Erythroblast (primary cell): ENCODE measurements around the gene ACER2.

Experiments used
- DNase-seq, 2 experiments: peaks; one replicate each; lab custom pipeline; 2025; lab: John Stamatoyannopoulos, UW
- GATA1 ChIP-seq: IDR thresholded peaks from 2 replicates; pipeline ENCODE4 v1.6.1; 2011; ENCODE audit warnings: low read depth, mild to moderate bottlenecking, control low read depth, low read length, moderate library complexity
- POLR2A ChIP-seq: IDR thresholded peaks from 2 replicates; pipeline ENCODE4 v1.6.1; 2011; ENCODE audit warnings: mild to moderate bottlenecking, low read length

The ACER2 gene

DNA sequence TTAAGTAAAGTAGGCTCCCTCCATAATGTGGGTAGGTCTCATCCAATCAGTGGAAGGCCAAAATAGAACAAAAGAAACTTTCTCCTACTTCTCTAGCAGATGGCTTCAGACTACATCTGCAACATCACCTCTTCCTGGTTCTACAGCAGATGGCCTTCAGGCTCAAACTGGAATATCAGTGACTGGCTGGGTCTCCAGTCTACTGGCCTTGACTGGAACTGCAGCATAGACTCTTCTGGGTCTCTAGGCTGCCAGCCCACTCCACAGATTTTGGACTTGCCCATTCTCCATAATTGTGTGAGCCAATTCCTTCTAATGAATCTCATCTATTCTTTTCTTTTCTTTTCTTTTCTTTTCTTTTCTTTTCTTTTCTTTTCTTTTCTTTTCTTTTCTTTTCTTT, 64.8 kb downstream of the ACER2 start:
- no peak for DNase-seq
- TF ChIP-seq POLR2A = no peak
- no peak for TF ChIP-seq GATA1

GRCh38 chr9:19479874-19480273, 71.1 kb downstream of the ACER2 start:
- no peak for DNase-seq
- TF ChIP-seq GATA1 = no peak
- TF ChIP-seq POLR2A = no peak

DNA sequence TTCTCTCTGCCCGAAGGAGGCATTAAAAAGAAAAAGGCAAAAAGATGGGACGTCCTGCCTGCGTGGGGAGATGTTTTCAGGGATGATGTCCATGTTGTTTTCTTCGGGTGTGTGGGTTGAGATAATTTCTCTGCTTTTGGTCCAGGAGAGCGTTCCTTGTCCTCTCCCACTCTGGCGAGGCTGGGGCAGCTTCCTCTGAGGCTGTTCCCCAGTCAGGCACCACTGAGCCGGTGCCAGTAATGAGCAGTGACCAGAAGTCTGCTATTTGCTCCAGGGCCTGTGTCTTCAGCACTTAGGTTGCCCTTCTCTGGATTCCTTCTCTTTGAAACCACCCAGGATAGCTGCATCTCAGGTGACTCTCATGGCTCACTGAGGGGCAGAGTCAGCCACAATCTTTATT, 71.5 kb downstream of the ACER2 start:
- no peak for TF ChIP-seq POLR2A
- no peak for TF ChIP-seq GATA1
- DNase-seq = no peak

DNA sequence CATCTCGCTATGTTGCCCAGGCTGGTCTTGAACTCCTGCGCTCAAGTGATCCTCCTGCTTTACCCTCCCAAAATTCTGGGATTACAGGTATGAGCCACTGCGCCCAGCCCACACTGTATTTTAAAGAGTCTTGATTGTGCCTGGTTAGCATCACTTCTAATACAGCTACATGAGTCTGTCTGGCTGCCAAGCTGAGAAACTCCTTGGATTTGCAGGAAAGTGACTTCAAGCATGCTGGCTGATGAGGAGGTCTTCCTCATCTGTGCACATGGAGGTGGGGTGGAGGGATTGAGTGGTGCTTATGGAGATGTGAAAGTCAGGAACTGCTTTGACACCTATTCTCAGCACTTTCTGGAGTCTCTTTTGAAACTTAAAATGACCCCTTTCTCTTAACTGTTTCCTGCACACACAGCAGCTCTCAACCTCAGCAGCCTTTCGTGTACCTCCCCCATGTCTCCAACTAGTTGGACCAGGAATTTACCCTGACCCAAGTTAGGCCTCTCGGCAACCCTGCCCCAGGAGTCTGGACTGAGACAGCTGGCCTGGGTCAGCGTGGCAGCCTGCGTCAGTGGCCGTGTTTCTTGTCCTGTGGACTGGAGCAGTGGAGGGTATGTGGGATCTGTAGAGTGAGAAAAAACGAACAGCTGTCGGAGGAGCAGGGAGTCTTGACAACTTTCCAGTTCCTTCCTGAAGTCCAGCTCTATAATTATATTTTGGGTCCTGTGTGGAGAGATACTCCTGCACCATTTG, 72.5 kb downstream of the ACER2 start:
- DNase-seq = no peak
- TF ChIP-seq POLR2A = no peak
- TF ChIP-seq GATA1 = no peak

GRCh38 chr9:19481971-19482404, 73.2 kb downstream of the ACER2 start:
- DNase-seq = no peak
- TF ChIP-seq POLR2A = no peak
- TF ChIP-seq GATA1 = no peak

GRCh38 chr9:19484699-19485098, 75.9 kb downstream of the ACER2 start:
- TF ChIP-seq POLR2A = no peak
- TF ChIP-seq GATA1 = no peak
- DNase-seq = no peak

GRCh38 chr9:19485193-19485592, 76.4 kb downstream of the ACER2 start:
- no peak for DNase-seq
- TF ChIP-seq GATA1 = no peak
- TF ChIP-seq POLR2A = no peak

DNA sequence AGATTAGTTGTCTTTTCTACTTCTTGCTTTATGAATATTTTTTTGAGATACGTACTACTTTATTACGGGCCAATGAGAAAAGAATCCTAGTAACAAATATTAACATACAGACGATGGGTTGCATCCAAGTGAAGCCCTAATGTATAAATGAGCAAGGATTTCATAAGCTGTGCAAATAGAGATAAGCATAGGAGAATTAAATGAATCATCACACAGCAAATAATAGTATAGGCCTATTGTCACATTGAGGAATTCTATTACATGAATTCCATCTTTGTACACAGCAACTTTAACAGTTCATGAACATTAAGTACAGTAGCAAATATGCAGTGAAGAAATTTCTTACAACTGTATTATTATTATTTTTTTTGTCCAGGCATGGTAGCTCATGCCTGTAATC, 78.0 kb downstream of the ACER2 start:
- no peak for DNase-seq
- no peak for TF ChIP-seq GATA1
- no peak for TF ChIP-seq POLR2A

DNA sequence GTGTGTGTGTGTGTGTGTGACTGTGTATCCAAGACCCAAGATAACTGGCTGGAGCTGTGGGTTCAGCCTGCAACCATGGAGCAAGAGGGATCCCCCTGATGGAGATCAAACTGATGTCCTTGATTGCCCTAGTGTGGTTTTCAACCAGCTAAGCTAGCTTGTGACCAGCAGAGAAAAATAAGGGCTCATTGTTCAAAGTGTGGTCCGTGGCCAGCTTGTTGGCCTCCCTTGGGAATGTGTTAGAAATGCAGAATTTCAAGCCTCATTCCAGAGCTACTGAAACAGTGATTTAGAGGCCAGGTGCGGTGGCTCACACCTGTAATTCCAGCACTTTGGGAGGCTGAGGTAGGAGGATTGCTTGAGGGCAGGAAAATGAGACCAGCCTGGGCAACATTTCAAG, 79.9 kb downstream of the ACER2 start:
- TF ChIP-seq GATA1 (no peak), POLR2A (no peak)
- DNase-seq = no peak

- no peak for DNase-seq
- no peak for TF ChIP-seq GATA1
- TF ChIP-seq POLR2A = no peak
Observed at GRCh38 chr9:19490269-19490668, 81.5 kb downstream of the ACER2 start.

- no peak for DNase-seq
- TF ChIP-seq POLR2A (no peak), GATA1 (no peak)
Observed at GRCh38 chr9:19490828-19491227, 82.0 kb downstream of the ACER2 start.

- TF ChIP-seq GATA1 = no peak
- TF ChIP-seq POLR2A = no peak
- DNase-seq = no peak
Observed at GRCh38 chr9:19492775-19493173, 84.0 kb downstream of the ACER2 start.

DNA sequence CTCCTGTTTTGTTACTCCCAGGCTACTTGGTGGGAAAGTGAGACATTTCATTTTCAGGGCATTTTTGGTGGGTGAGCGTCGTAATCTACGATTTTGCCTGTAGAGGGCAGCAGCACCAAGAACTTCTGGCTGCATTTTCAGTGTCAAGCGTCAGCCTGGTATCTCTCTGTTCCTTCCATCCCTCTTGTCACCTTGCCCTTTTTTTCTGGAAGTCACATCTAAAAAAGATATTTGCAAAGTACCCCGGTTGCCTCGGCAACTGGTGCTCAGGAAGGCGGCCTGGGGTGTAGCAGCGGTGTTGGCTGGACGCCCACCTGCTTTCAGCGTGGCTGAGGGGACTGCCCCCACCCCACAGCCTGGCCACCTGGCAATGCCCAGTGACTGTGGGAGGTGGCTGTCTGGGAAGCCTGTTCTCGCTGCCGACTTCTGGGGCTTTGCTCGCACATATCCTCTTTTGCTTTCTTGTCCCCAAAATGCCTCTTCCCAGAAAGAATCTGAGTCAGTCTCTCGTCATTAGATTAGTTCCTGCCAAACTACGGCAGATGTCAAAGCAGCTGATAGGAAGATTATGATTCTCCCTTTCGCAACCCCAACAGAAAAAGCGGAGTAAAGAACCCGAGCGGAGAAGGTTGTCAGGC, 84.5 kb downstream of the ACER2 start:
- DNase-seq = peak; percentile 45 to 63
- TF ChIP-seq POLR2A (no peak), GATA1 (no peak)

DNA sequence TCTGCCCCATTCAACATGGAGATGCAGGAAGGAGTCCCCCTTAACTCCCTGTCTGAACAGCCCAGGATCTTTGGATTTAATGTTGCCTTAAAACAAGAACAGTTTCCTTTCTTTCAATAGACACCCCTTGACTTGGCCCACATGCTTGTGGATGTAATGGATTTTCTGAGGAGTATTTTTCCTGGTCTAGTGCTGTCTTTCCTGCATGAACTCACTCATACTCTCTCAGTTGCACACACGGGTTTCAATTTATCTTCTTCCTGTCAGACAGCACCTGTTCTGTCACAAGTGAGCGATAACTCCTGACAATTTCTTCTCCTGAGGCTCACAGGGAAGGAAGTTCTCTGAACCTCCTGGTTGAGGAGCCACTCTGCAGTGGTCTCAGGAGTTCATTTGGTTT, 85.1 kb downstream of the ACER2 start:
- no peak for TF ChIP-seq GATA1
- TF ChIP-seq POLR2A = no peak
- DNase-seq = no peak
